Prostate gland (tissue), 2 donors: Measurements from ENCODE around the gene CT45A10. TPM values are rescaled to one million over a fixed set of nuclear protein-coding genes. Genes with fewer than 3 reads are reported as not detected.
"Not testable (repeated sequence)": the region's sequence is repeated elsewhere in the genome, so short reads cannot be mapped to it uniquely, and the experiment has no call there.

ENCODE experiments used
- DNase-seq: peaks from one replicate; pipeline ENCODE4 v3.0.0-alpha.2; 2019; ENCODE audit warnings: low spot score
- H3K27ac ChIP-seq, 2 donors: fragments of 200-600 bp; sonication (generic); 2 replicates each; pipeline ENCODE4 v1.5.1; 2017 to 2019
- H3K27me3 ChIP-seq: fragments of 200-600 bp; sonication (generic); replicated peaks from 2 replicates; pipeline ENCODE4 v1.5.1; 2019; ENCODE audit not compliant: insufficient read depth
- H3K36me3 ChIP-seq, 2 donors: fragments of 200-600 bp; sonication (generic); 1 replicate in 1 of 2; 2 replicates in 1 of 2; pipeline versions ENCODE4 v1.5.1 to v1.8.1; 2017 to 2019
- H3K4me1 ChIP-seq: fragments of 200-600 bp; sonication (generic); replicated peaks from 2 replicates; pipeline ENCODE4 v1.5.1; 2019
- H3K4me3 ChIP-seq, 2 donors: fragments of 200-600 bp; sonication (generic); 2 replicates each; pipeline ENCODE4 v1.5.1; 2017 to 2019
- H3K9me3 ChIP-seq: fragments of 200-600 bp; sonication (generic); 2 replicates; pipeline ENCODE4 v1.5.1; 2017
- POLR2A ChIP-seq: fragments of 450-650 bp; IDR thresholded peaks from one replicate; pipeline ENCODE4 v1.6.1; 2016; ENCODE audit warnings: antibody characterized with exemption, mild to moderate bottlenecking
- POLR2AphosphoS5 ChIP-seq: sonication (generic); formaldehyde crosslinking; IDR thresholded peaks from one replicate; pipeline ENCODE4 v1.6.1; 2017; ENCODE audit warnings: antibody characterized with exemption
- WGBS: methylation state at CpG from one replicate; pipeline ENCODE4 v1.1.5; 2018; 5-methylcytosine and 5-hydroxymethylcytosine counted together
- intact Hi-C: fragments of 100-400 bp; cut with DNase I; formaldehyde crosslinking; loops from one replicate; pipeline ENCODE4 v1.14.2; 2022
- total RNA-seq, 2 donors: library from RNA; depleted of rRNA; stranded (reverse); fragments of >200 nt; gene quantifications; one replicate each; pipeline ENCODE4 v1.1.0, GENCODE V29; 2016
- TF ChIP-seq, protein P1 (sequence below), 4 experiments: fragments of 200-600 bp in 2 of 4; fragments of 450-650 bp in 2 of 4; sonication (generic) in 2 of 4; IDR thresholded peaks; 1 replicate in 3 of 4; 2 replicates in 1 of 4; pipeline ENCODE4 v1.5.1; 2016 to 2019; ENCODE audit warnings: antibody characterized with exemption in 4 of 4, mild to moderate bottlenecking in 2 of 4, moderate library complexity in 2 of 4

The CT45A10 gene
- total RNA-seq, 2 donors from 2014 or later = 13.8 TPM; not detected in 1

DNA sequence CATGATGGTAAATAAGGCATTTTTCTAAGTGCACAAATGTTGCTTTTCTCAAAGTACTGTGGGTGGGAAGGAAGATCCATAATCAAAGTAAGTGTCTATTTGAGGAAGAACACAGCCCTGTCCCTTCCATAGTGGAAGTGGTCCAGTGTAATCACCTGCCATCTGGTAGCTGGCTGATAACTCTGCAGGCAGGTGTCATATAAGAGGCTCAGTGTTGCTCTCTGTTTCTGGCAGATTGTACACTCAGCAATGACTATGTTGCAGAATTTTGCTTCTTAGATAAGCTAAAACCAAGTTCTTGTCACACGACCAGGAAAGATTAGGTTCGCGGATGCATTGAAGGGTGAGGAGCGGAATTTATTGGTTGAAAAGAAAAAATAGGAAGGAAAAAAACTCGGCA, 21.2 kb upstream of the CT45A10 start:
- no peaks in the 10 kb centered on the region for H3K27me3 ChIP-seq
- H3K4me3 ChIP-seq = no peak overlapping the region
- no peaks in the 10 kb centered on the region for H3K36me3 ChIP-seq
- WGBS = 86% methylated on average over 5 of the region's 5 CpGs
- intact Hi-C loops = no loop called here
- H3K9me3 ChIP-seq = no peaks in the 10 kb centered on the region
- no peaks in the 10 kb centered on the region for H3K4me1 ChIP-seq
- TF ChIP-seq POLR2A (no peak), POLR2AphosphoS5 (no peak)
- TF ChIP-seq, protein P1, sequence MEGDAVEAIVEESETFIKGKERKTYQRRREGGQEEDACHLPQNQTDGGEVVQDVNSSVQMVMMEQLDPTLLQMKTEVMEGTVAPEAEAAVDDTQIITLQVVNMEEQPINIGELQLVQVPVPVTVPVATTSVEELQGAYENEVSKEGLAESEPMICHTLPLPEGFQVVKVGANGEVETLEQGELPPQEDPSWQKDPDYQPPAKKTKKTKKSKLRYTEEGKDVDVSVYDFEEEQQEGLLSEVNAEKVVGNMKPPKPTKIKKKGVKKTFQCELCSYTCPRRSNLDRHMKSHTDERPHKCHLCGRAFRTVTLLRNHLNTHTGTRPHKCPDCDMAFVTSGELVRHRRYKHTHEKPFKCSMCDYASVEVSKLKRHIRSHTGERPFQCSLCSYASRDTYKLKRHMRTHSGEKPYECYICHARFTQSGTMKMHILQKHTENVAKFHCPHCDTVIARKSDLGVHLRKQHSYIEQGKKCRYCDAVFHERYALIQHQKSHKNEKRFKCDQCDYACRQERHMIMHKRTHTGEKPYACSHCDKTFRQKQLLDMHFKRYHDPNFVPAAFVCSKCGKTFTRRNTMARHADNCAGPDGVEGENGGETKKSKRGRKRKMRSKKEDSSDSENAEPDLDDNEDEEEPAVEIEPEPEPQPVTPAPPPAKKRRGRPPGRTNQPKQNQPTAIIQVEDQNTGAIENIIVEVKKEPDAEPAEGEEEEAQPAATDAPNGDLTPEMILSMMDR (IDR thresholded peaks at IDR 0.05) = no peak
- H3K27ac ChIP-seq = no peak overlapping the region
- DNase-seq = no peak

DNA sequence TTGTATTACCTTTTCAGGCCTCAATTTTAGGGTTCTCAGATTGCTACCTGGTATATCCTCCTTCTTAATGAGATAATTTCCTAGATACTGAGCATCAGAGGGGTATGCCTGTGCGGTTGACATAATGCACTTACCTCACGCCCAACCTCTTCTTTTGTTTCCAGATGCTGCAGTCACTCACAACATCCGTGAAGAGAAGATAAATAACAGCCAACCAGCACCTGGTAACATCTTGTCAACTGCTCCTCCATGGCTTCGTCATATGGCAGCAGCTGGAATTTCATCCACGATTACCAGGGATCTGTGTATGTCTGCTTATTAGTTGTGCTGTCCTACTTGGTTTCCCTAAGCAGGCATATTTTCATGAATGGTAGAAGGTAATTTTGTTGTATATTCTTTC, 17.0 kb upstream of the CT45A10 start:
- H3K4me1 ChIP-seq = no peaks in the 10 kb centered on the region
- intact Hi-C loops = no loop called here
- TF ChIP-seq, protein P1 (IDR thresholded peaks at IDR 0.05) = no peak
- no peak for TF ChIP-seq POLR2A
- no peak for TF ChIP-seq POLR2AphosphoS5
- no peak for DNase-seq
- no peak overlapping the region for H3K27ac ChIP-seq
- WGBS = 84% methylated on average over 5 of the region's 5 CpGs
- H3K27me3 ChIP-seq = no peaks in the 10 kb centered on the region
- no peaks in the 10 kb centered on the region for H3K36me3 ChIP-seq
- H3K4me3 ChIP-seq = no peak overlapping the region
- H3K9me3 ChIP-seq = no peaks in the 10 kb centered on the region

DNA sequence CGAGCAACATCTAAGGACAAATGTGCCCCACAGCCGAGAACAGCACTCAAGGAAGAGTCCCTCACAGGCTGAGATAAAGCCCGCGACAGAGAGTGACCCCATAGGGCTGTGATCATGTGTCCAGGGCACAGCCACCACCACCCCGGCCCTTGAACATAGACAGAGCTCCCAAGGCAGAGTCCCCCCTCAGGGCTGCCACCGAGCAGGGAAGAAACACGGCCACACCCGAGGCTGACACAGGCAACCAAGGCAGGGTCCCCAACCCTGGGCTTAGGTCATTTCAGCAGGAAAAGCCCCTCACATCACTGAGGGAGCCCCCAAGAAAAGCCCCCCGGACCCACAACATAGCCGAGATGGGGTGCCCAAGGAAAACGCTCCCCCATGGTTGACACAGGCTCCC, 463 bp downstream of the CT45A10 start:
- no peak for TF ChIP-seq POLR2AphosphoS5
- TF ChIP-seq, protein P1 (IDR thresholded peaks at IDR 0.05) = no peak
- TF ChIP-seq POLR2A = no peak
- no peak for DNase-seq
- intact Hi-C loops = no loop called here
- 88% methylated on average over 7 of the region's 11 CpGs for WGBS
- Histone ChIP-seq H3K4me1 (no peaks in the 10 kb centered on the region), H3K36me3 (no peaks in the 10 kb centered on the region), H3K4me3 (no peak overlapping the region), H3K27ac (no peak overlapping the region), H3K27me3 (no peaks in the 10 kb centered on the region), H3K9me3 (no peaks in the 10 kb centered on the region)

DNA sequence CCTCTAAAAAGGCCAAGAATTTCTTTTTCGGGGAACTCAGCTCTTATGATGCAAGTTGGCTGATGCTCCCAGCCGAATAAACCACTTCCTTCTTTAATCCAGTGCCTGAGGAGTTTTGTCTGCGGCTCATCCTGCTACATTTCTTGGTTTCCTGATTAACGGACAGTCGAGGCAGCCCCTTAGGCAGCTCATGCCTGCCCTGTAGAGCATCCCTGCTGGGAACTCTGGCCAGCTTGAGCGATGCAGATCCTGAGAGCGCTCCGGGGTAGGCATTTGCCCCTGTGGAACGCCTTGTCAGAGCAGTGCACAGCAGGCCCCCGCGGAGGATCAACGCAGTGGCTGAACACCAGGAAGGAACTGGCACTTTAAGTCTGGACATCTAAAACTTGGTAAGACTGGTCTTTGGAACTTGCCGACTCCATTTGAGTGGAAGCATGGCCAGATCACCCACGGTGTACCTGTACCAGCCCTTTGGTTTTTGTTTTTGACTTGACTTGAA, 3.1 kb downstream of the CT45A10 start:
- 94% methylated on average over 13 of the region's 14 CpGs for WGBS
- no peak overlapping the region for H3K27ac ChIP-seq
- H3K4me1 ChIP-seq = no peaks in the 10 kb centered on the region
- H3K27me3 ChIP-seq = no peaks in the 10 kb centered on the region
- no peaks in the 10 kb centered on the region for H3K36me3 ChIP-seq
- no peak for TF ChIP-seq POLR2AphosphoS5
- DNase-seq = no peak
- no peak overlapping the region for H3K4me3 ChIP-seq
- H3K9me3 ChIP-seq = no peaks in the 10 kb centered on the region
- intact Hi-C loops = no loop called here

DNA sequence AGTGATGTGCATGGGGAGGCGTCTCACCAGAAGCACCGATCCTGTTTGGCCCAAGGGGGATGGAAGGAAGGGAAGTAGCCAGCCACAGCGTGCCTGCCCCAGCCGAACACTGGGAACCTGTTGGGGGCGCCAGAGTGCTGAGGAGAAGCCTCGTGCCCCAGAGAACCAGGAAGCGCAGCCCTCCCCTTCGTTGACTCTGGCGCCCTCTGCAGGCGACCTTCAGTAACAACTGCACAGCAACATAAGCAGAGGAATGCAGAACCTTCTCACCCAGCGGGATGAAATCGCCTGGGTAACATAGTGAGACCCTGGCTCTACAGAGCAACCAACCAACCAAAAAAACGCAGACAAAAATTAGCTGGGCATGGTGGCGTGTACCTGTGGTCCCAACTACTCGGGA, 4.3 kb downstream of the CT45A10 start:
- H3K4me3 ChIP-seq, intact Hi-C loops, H3K27me3 ChIP-seq, H3K9me3 ChIP-seq, H3K4me1 ChIP-seq, H3K36me3 ChIP-seq, DNase-seq, H3K27ac ChIP-seq: not testable (repeated sequence)
- 82% methylated on average over 2 of the region's 15 CpGs for WGBS

DNA sequence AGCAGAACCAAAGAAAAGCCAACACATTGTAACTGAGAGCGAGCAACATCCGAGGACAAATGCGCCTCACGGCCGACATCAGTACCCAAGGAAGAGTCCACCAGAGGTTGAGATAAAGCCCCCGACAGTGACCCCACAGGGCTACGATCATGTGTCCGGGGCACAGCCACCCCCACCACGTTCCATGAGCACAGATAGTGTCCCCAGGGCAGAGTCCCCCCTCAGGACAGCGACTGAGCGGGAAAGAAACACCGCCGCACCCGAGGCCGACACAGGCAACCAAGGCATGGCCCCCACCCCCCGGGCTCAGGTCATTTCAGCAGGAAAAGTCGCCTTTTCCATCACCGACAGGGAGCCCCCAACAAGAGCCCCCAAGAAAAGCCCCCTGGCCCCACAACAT, 5.0 kb downstream of the CT45A10 start:
- H3K9me3 ChIP-seq, DNase-seq, H3K27ac ChIP-seq, H3K4me1 ChIP-seq, intact Hi-C loops, H3K36me3 ChIP-seq, H3K27me3 ChIP-seq, H3K4me3 ChIP-seq: not testable (repeated sequence)
- WGBS = 94% methylated on average over 10 of the region's 18 CpGs

DNA sequence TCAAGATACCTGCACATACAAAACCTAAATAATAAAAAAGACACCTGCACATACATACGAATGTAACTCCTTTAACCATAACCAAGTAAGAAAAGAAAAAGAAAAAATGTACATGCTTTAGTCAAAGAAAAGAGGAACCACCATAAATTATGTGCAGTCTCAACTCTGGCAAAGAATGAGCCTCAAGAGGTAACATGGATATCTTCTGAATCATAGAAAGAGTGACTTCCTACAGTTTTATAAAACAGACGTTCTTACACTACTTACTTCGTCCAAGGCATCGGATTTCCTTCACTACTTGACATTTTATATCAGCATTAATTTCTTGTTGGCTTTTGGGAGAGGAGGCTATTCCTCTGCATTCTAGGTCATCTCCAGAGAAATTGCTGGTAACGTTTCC, 10.5 kb downstream of the CT45A10 start:
- H3K9me3 ChIP-seq, DNase-seq, H3K4me1 ChIP-seq, intact Hi-C loops, H3K36me3 ChIP-seq, H3K4me3 ChIP-seq, H3K27me3 ChIP-seq, H3K27ac ChIP-seq: not testable (repeated sequence)
- 61% methylated on average over 4 of the region's 5 CpGs for WGBS

DNA sequence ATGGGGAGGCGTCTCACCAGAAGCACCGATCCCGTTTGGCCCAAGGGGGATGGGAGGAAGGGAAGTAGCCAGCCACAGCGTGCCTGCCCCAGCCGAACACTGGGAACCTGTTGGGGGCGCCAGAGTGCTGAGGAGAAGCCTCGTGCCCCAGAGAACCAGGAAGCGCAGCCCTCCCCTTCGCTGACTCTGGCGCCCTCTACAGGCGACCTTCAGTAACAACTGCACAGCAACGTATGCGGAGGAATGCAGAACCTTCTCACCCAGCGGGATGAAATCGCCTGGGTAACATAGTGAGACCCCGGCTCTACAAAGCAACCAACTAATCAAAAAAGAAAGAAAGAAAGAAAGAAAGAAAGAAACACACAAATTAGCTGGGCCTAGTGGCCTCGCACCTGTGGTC, 21.5 kb downstream of the CT45A10 start, which contains the start of gene CT45A9:
Gene CT45A9, minus strand, starts transcription at position 101 of the 400 bp plus-strand sequence. CDS start 3,751 bp downstream, outside the sequence.
- WGBS = no CpG with 5 or more reads among the region's 17 CpGs
- H3K4me3 ChIP-seq, intact Hi-C loops: not testable (repeated sequence)

DNA sequence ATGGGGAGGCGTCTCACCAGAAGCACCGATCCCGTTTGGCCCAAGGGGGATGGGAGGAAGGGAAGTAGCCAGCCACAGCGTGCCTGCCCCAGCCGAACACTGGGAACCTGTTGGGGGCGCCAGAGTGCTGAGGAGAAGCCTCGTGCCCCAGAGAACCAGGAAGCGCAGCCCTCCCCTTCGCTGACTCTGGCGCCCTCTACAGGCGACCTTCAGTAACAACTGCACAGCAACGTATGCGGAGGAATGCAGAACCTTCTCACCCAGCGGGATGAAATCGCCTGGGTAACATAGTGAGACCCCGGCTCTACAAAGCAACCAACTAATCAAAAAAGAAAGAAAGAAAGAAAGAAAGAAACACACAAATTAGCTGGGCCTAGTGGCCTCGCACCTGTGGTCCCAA, 38.8 kb downstream of the CT45A10 start, which contains the start of gene CT45A8:
Gene CT45A8, minus strand, starts transcription at position 101 of the 400 bp plus-strand sequence. CDS start 3,755 bp downstream, outside the sequence.
- H3K9me3 ChIP-seq, H3K4me3 ChIP-seq, H3K27me3 ChIP-seq, H3K27ac ChIP-seq, H3K4me1 ChIP-seq, intact Hi-C loops, DNase-seq, H3K36me3 ChIP-seq: not testable (repeated sequence)
- WGBS = no CpG with 5 or more reads among the region's 17 CpGs

More for the DNA sequence above, 21.5 kb downstream of the CT45A10 start, which contains the start of gene CT45A9:
- not testable (repeated sequence) for H3K27ac ChIP-seq, H3K27me3 ChIP-seq, H3K9me3 ChIP-seq, H3K36me3 ChIP-seq, H3K4me1 ChIP-seq, DNase-seq

DNA sequence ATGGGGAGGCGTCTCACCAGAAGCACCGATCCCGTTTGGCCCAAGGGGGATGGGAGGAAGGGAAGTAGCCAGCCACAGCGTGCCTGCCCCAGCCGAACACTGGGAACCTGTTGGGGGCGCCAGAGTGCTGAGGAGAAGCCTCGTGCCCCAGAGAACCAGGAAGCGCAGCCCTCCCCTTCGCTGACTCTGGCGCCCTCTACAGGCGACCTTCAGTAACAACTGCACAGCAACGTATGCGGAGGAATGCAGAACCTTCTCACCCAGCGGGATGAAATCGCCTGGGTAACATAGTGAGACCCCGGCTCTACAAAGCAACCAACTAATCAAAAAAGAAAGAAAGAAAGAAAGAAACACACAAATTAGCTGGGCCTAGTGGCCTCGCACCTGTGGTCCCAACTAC, 56.1 kb downstream of the CT45A10 start, which contains the start of gene CT45A7:
Gene CT45A7, minus strand, starts transcription at position 101 of the 400 bp plus-strand sequence. CDS start 3,747 bp downstream, outside the sequence.
- H3K27ac ChIP-seq, H3K27me3 ChIP-seq, H3K9me3 ChIP-seq, H3K36me3 ChIP-seq, DNase-seq, intact Hi-C loops, H3K4me1 ChIP-seq, H3K4me3 ChIP-seq: not testable (repeated sequence)
- no CpG with 5 or more reads among the region's 17 CpGs for WGBS
